Fibroblast of lung (primary cell): ENCODE data around the gene EMX2. TPM values are rescaled to one million over a fixed set of nuclear protein-coding genes. Genes with fewer than 3 reads are reported as not detected.

Experiments
- DNase-seq, 2 donors: peaks; one replicate each; pipeline versions ENCODE4 v3.0.0 to v3.0.0-alpha.2; 2010; ENCODE audit warnings: low read depth in 2 of 2
- H2AFZ ChIP-seq: 2 replicates; pipeline ENCODE4 v1.5.1; 2012; ENCODE audit warnings: low read length, control low read depth, inconsistent platforms
- H3K27ac ChIP-seq: 2 replicates; pipeline ENCODE4 v1.5.1; 2011; ENCODE audit warnings: low read length, control low read depth; ENCODE audit not compliant: insufficient read depth
- H3K27me3 ChIP-seq: 2 replicates; pipeline ENCODE4 v1.5.1; 2011; ENCODE audit warnings: mild to moderate bottlenecking, low read length; ENCODE audit not compliant: control insufficient read depth, insufficient read depth
- H3K36me3 ChIP-seq: 2 replicates; pipeline ENCODE4 v1.5.1; 2011; ENCODE audit warnings: low read length; ENCODE audit not compliant: control insufficient read depth, insufficient read depth
- H3K4me1 ChIP-seq: 2 replicates; pipeline ENCODE4 v1.5.1; 2011; ENCODE audit warnings: low read length; ENCODE audit not compliant: control insufficient read depth, insufficient read depth; ENCODE audit errors: extremely low read depth
- H3K4me2 ChIP-seq: 2 replicates; pipeline ENCODE4 v1.5.1; 2011; ENCODE audit warnings: low read length, control low read depth; ENCODE audit not compliant: insufficient read depth; ENCODE audit errors: extremely low read depth
- H3K4me3 ChIP-seq, 4 experiments: fragments of 200-600 bp in 1 of 4; sonication (generic) in 1 of 4; replicated peaks in 1 of 4; 2 replicates each; pipeline ENCODE4 v1.5.1; 2011 to 2016; ENCODE audit warnings: low read length in 4 of 4, low read depth in 3 of 4, mild to moderate bottlenecking in 3 of 4, control low read depth in 2 of 4, inconsistent platforms in 1 of 4, mixed read lengths in 1 of 4; ENCODE audit not compliant: insufficient read depth in 1 of 4; ENCODE audit errors: control extremely low read depth in 1 of 4
- H3K79me2 ChIP-seq: 2 replicates; pipeline ENCODE4 v1.5.1; 2012; ENCODE audit warnings: mild to moderate bottlenecking, low read length, inconsistent platforms; ENCODE audit not compliant: control insufficient read depth, insufficient read depth
- H3K9ac ChIP-seq: 2 replicates; pipeline ENCODE4 v1.5.1; 2011; ENCODE audit warnings: mild to moderate bottlenecking, low read length, control low read depth; ENCODE audit not compliant: insufficient read depth
- H3K9me3 ChIP-seq: 2 replicates; pipeline ENCODE4 v1.5.1; 2012; ENCODE audit warnings: low read depth, low read length; ENCODE audit not compliant: control insufficient read depth, insufficient read depth
- H4K20me1 ChIP-seq: 2 replicates; pipeline ENCODE4 v1.5.1; 2011; ENCODE audit warnings: low read length; ENCODE audit not compliant: control insufficient read depth, insufficient read depth; ENCODE audit errors: extremely low read depth
- CTCF ChIP-seq, 2 donors: IDR thresholded peaks in 1 of 2; conservative IDR thresholded peaks in 1 of 2; 1 replicate in 1 of 2; 2 replicates in 1 of 2; pipeline ENCODE4 v1.5.1; 2011 to 2012; ENCODE audit warnings: low read length in 2 of 2, control low read depth in 1 of 2, inconsistent platforms in 1 of 2, low read depth in 1 of 2, mild to moderate bottlenecking in 1 of 2
- EZH2 ChIP-seq: IDR thresholded peaks from 2 replicates; pipeline ENCODE4 v1.5.1; 2012; ENCODE audit warnings: low read length, control low read depth, mild to moderate bottlenecking; ENCODE audit errors: missing control alignments
- polyA plus RNA-seq, 2 donors: library from polyadenylated mRNA; depleted of rRNA in 1 of 2; stranded (reverse) in 1 of 2; unstranded in 1 of 2; fragments of >200 nt; gene quantifications; 2 replicates each; pipeline ENCODE4 v1.2.1, GENCODE V29; 2011 to 2012; ENCODE audit warnings: missing spikeins in 1 of 2
- total RNA-seq: library from RNA; depleted of rRNA; stranded (reverse); fragments of >200 nt; gene quantifications from 2 replicates; pipeline ENCODE4 v1.2.1, GENCODE V29; 2014

EMX2 gene
- total and polyA plus RNA-seq, 2 donors (not counting 1 experiment from before 2014, with no cell fraction given): not detected

GRCh38 chr10:117591043-117591442, 48.5 kb downstream of the EMX2 start:
- no peak for TF ChIP-seq CTCF (conservative IDR thresholded peaks at IDR 0.05 in 1 of 2, IDR thresholded peaks at IDR 0.05 in 1 of 2; ENCODE audit: low read depth in 1 of 2, low read length in 2 of 2)
- TF ChIP-seq EZH2: no peak
- H4K20me1 ChIP-seq: no peaks in the 10 kb centered on the region

DNA sequence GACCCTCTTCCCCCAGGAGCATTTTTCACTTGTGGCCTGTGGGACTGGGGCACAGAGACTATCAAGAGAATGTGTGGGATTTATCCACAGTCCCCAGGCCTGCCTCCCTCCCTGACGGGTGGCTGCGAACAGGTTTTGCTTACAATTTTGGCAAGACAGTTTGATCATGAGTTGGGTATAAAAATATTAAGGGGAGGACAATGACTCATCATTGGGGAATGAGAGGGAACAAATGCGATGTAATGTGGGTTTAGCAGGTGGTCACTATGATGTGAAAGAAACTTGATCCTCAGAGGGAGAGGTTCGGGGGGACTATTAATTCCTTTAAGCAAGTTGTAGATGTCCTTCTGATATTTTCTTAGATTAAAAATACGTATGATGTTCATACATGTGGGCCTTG, 52.2 kb downstream of the EMX2 start:
- H3K4me3 ChIP-seq: no peak overlapping the region
- no peaks in the 10 kb centered on the region for H3K9me3 ChIP-seq
- no peak for TF ChIP-seq CTCF (conservative IDR thresholded peaks at IDR 0.05 in 1 of 2, IDR thresholded peaks at IDR 0.05 in 1 of 2; ENCODE audit: low read depth in 1 of 2, low read length in 2 of 2)
- no peak for TF ChIP-seq EZH2
- no peaks in the 10 kb centered on the region for H4K20me1 ChIP-seq
- H3K79me2 ChIP-seq: no peaks in the 10 kb centered on the region
- H2AFZ ChIP-seq: no peak overlapping the region
- H3K9ac ChIP-seq: no peak overlapping the region
- H3K4me2 ChIP-seq: no peak overlapping the region
- no peak for DNase-seq
- no peak overlapping the region for H3K27ac ChIP-seq
- H3K4me1 ChIP-seq: no peaks in the 10 kb centered on the region
- no peaks in the 10 kb centered on the region for H3K27me3 ChIP-seq
- no peaks in the 10 kb centered on the region for H3K36me3 ChIP-seq

More at GRCh38 chr10:117591043-117591442, 48.5 kb downstream of the EMX2 start:
- Histone ChIP-seq H3K27ac (no peak overlapping the region), H3K4me3 (no peak overlapping the region), H3K4me2 (no peak overlapping the region), H2AFZ (no peak overlapping the region), H3K9me3 (no peaks in the 10 kb centered on the region), H3K4me1 (no peaks in the 10 kb centered on the region), H3K27me3 (no peaks in the 10 kb centered on the region), H3K9ac (no peak overlapping the region), H3K36me3 (no peaks in the 10 kb centered on the region), H3K79me2 (no peaks in the 10 kb centered on the region)
- DNase-seq: no peak

DNA sequence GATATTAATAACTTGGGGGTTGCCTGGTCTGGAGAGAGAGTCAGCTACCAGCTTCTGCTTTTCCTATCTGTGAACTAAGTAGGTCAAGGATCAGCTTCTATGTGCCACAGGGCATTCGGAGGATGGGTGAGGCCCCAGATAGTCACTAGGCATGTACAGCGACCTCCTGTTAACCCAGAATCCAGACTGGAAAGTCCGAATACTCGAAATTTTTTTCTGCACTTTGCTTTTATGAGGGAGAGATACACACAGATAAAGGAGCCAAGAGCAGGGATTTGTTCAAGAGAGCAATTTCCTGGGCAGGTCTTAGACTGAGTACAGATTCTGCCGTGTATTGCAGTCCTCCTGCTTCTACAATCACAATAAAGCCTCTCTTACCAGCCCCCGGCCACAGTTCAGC, 54.2 kb downstream of the EMX2 start:
- Histone ChIP-seq H3K27me3 (no peaks in the 10 kb centered on the region), H3K4me3 (no peak overlapping the region), H3K4me2 (no peak overlapping the region), H3K9ac (no peak overlapping the region), H3K27ac (no peak overlapping the region), H3K9me3 (no peaks in the 10 kb centered on the region), H3K4me1 (no peaks in the 10 kb centered on the region), H2AFZ (no peak overlapping the region), H3K36me3 (no peaks in the 10 kb centered on the region), H4K20me1 (no peaks in the 10 kb centered on the region), H3K79me2 (no peaks in the 10 kb centered on the region)
- no peak for DNase-seq
- TF ChIP-seq CTCF (conservative IDR thresholded peaks at IDR 0.05 in 1 of 2, IDR thresholded peaks at IDR 0.05 in 1 of 2; ENCODE audit: low read depth in 1 of 2, low read length in 2 of 2): no peak
